ENCODE results near the gene CCR8.

The CCR8 gene, protein sequence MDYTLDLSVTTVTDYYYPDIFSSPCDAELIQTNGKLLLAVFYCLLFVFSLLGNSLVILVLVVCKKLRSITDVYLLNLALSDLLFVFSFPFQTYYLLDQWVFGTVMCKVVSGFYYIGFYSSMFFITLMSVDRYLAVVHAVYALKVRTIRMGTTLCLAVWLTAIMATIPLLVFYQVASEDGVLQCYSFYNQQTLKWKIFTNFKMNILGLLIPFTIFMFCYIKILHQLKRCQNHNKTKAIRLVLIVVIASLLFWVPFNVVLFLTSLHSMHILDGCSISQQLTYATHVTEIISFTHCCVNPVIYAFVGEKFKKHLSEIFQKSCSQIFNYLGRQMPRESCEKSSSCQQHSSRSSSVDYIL

DNA sequence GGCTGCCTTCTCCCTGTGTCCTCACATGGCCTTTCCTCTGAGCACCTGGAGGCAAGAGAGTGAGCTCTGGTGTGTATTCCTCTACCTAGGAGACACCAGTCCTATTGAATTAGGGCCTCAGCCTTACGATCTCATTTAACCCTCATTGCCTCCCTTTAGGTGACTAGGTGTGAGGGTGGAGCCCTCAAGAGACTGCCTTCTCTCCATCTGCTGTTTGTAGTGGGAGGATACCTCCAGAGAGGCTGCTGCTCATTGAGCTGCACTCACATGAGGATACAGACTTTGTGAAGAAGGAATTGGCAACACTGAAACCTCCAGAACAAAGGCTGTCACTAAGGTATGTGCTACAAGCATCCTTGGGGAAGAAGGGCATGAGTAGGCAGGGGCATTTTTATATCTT is at the start of gene CCR8:
CCR8 (plus strand) TSS at position 217 of the 400 bp plus-strand sequence. CDS start 2,623 bp downstream, outside the sequence.
- DNase-seq: peak; percentile 7

DNA sequence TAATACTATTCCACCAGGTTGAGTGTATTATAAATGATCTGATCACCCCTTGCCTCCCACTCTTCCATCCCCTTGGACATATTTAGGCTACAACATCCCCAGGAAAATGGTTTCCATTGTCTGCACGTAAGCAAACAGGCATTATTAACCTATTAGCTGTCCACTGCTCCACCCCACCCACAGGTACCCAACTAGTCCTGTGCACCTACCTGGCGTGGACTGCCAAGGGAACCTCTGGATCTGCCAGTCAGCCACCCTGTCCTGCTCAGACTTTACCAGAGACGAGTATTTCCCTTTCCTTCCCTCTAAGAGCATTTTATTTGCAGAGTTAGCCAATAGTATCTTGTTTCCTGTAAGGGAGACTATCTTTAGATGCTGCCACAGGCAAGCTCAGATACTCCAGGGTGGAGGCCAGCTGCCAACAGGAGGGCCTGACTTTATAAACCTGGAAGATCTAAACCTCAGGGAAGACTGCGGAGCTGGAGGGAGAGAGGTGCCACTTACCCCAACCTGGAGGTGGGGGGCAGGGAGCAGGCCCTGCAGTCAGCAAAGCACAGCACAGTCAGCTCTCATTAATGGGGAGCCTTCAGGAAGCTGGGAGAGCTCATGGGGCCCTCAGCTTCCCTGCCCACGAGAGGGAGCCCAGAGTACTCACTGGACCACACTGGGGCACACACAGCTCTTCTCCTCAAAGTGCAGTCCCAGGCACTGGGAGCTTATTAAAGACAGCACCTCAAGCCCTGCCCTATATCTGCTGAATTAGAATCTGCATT is 49.6 kb upstream of the CCR8 start, which contains the start of gene CX3CR1:
CX3CR1 (minus strand) TSS at position 292 of the 773 bp plus-strand sequence. CDS start 13,527 bp downstream, outside the sequence.
- DNase-seq: no peak

DNA sequence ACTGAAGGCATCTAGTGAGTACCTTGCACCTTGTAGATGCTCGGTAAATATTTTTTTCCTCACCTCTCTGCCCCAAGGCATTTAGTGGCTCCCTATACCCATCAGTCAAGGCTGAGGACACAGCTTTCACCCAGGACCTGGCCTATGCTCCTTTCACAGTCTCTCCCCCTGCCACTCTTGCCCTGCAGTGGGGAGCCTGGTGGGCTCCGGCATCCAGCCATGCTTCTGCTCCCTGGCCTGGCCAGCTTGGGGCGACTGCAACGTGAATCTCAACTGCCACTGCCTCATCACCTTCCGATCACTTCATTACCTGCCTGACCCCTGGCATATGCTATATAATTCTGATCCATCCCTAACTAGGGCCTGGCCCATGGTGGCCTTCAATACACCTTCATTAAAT is 48.9 kb upstream of the CCR8 start:
- no peak for DNase-seq

DNA sequence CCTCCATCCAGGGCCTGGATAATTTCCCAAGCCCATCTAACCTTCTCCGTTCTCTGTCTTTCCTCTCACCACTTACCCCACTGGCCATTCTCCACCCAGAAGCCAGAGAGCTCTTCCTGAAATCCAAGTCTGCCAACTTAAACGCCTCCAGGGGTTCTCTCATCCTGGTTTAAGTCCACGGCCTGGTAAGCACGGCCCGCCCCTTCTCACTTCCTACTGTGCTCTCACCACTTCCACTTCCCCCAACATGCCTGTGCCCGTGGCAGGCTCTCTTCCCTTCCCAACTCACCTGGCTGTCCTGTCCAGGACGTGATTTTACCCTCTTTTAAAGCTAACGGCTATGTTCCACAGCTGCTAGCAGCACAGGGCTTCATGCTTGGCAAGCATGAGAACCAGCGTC is 48.0 kb upstream of the CCR8 start:
- no peak for DNase-seq

DNA sequence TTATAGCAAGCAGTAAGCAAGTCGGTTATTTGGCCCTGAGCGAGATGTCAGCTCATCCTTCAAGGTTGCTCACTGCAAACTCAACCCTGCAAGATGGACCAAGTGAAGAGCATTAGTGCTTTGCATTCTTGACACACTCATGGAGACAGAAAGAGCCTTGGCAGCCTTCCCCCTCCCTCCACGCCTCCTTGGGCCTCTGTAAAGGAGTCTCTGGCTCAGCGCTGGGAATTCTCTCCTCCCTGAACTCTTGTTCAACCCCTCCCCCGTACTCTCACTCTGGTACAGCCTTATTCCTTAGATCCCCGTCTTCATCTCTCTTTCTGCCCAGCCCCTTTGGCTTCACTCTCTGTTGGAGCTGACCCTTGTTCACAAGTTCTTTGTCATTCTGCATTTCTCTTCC is 47.5 kb upstream of the CCR8 start:
- no peak for DNase-seq

- DNase-seq: no peak
These were observed 45.0 kb upstream of the CCR8 start for GRCh38 chr3:39284457-39284881.

- no peak for DNase-seq
These were observed 44.2 kb upstream of the CCR8 start for GRCh38 chr3:39285332-39285731.

GRCh38 chr3:39286771-39287170 is 42.7 kb upstream of the CCR8 start:
- DNase-seq: no peak

DNA sequence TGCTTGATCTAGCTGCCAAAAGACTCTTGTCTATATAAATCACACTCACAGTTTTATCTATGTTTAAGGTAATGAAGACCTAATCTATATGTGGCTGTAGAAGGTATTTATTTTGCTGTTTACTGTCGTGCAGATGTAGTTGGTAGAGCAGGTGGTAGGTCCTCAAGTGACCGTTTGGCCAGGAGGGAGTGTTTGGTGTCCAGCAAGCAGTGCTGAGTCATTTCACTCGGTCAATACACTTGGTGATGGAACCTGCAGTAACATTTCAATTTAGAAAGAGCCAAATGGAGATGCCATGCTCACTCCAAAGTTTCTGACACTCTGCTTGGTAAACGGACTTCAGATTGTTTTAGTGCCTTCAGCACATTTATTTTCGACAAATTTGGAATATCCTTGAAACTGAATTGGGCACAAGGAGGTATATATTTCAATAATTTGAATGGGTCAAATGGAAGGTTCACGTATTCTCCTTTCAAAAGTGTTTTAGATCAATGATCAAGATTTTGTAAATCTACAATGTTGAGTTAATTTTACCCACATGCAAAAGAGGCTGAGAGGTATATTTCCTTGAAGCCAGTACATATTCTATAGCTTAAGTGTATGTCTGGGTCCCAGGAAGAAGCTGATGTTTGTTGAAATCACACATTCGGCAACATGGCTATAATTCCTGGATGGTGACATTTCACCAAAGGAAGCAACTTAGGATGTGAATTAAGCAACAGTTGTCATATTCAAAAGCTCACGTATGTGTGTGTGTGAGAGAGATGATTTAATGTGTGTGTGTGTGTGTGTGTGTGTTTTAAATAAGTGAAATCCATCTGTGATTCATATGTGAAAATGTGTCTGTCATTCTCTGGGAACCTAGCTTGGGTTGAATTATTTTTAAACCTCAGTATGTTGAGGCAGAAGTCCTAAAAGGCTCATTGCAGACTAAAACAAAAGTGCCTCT is 42.0 kb upstream of the CCR8 start:
- DNase-seq: peak; percentile 30

DNA sequence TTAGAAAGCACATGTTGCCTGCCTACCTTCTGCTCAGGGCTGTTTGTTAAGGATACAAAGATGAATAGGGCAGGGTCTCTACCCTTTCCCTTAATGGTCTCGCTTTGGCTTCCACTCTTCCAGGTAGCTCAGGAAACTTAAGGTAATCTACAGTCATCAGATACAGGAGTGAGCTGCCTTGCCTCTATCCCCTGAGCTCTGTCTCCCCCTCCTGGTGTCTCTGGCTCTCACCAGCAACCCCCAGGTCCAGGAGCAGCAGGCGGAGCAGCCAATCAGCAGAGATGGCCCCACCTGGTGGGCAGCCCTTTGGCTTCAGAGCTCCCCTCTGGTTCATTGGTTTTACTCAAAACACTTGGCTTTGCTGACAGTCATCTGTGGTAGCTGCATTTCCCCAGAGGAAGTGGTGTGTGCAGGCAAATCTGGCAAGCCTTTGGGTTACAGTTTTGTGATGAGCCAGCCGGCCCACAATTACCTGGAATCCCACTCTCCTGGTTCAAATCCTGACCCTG is 41.2 kb upstream of the CCR8 start:
- DNase-seq: peak; percentile 57

GRCh38 chr3:39289107-39289506 is 40.4 kb upstream of the CCR8 start:
- no peak for DNase-seq

GRCh38 chr3:39290255-39290654 is 39.3 kb upstream of the CCR8 start:
- DNase-seq: no peak

GRCh38 chr3:39291903-39292329 is 37.6 kb upstream of the CCR8 start:
- no peak for DNase-seq

DNA sequence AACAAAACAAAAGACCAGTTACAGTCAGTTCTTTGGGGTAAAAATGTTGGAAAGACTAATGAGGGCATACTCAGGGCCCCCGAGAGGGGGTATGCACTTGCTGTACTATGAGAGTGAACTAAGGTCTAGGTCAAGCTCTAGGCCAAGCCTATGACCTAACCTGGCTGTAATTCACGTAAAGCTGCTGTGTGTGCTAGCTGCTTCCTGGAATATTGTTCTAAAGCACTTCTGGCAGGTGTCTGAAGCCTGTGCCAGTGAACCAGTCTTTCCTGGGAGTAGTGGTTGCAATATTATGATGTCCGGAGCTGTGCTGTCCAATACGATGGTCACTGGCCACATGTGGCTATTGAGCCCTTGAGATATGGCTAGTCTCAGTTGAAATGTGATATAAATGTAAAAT is 36.5 kb upstream of the CCR8 start:
- no peak for DNase-seq

- no peak for DNase-seq
These were observed 34.9 kb upstream of the CCR8 start for GRCh38 chr3:39294446-39295183.

GRCh38 chr3:39295184-39295775 is 34.2 kb upstream of the CCR8 start:
- DNase-seq: no peak

DNA sequence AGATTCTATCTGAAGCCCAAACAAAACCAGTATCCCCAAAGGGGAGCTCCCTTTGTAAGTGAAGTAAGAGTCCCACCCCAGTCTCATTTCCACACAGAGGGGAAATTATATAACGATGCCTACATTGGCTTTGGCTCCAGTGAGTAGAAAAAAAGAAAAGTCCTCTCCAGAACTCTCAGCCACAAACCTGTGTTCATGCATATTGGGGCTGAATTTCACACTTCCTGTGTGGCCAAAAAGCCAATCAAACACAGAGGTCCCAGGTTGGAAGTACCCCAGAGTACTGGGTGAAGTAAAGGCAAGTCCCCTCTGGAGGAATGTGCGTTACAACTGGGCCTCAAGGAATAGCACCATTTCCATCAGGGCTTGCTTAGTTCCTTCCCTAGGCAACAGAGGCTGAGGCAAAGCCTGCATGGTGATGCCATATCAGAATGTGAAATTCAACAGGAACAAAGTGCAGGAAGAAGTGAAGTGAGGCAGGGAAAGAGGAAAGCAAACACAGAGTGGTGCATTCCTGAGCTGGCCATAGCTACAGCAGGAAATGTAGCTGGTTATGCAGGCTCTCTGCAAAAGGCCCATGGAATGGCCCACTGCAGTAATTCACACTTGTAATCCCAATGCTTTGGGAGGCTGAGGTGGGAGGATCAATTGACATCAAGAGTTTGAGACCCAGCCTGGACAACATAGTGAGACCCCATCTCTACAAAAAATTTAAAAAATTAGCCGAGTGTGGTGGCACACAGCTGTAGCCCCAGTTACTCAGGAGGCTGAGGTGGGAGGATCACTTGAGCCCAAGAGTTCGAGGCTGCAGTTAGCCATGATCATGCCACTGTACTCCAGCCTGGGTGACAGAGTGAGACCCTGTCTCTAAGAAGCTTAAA is 33.1 kb upstream of the CCR8 start:
- no peak for DNase-seq

DNA sequence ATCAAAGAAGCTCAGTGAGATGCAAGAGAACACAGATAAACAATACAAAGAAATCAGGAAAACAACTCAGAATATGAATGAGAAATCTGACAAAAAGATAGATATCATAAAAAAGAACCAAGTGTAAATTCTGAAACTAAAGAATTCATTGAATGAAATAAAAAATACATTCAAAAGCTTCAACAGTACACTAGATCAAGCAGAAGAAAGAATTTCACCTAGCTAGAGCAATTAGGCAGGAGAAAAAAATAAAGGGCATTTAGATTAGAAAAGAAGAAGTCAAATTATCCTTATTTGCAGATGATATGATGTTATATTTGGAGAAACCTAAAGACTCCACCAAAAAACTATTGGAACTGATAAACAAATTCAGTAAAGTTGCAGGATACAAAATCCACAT is 30.2 kb upstream of the CCR8 start:
- DNase-seq: no peak

GRCh38 chr3:39302178-39302577 is 27.3 kb upstream of the CCR8 start:
- no peak for DNase-seq

DNA sequence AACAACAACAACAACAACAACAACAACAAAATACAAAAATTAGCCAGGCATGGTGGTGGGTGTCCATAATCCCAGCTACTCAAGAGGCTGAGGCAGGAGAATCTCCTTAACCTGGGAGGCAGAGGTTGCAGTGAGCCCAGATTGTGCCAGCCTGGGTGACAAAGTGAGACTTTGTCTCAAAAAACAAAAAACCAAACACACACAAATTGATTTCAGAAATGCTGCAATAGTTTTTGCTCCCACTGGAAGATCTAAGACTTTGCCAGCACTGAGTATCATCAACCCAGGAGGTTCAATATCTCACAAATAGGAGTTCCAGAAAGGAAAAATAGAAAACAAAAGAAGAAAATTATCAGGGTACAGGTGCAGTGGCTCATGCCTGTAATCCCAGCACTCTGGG is 16.2 kb upstream of the CCR8 start:
- no peak for DNase-seq

DNA sequence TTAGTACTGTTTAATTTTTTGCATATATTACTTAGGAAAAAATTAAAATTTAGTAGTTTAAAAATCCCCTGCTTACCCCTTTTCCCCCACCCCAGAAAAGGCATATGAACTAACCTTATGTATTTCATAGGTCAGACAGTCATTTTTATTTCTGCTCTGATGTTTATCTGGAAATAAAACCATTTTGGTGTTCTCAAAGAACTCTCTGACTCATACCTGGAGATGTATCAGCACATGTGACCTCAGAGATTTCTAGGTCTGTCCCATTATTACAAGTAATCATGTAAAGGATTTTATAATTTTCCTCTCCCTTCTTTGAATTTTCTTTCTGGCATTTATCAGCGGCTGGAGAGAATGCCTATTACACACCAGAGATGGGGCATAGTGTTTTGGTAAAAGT is 14.1 kb upstream of the CCR8 start:
- no peak for DNase-seq

Measured in NCI-H774 (cell line).